Ovary (tissue), 3 donors: ENCODE results near the gene SIK1.
"Not testable (repeated sequence)": the region's sequence is repeated elsewhere in the genome, so short reads cannot be mapped to it uniquely, and the experiment has no call there.

ENCODE experiments used
- CTCF ChIP-seq, 3 donors: fragments of 450-650 bp in 2 of 3; fragments of 200-600 bp in 1 of 3; IDR thresholded peaks; one replicate each; pipeline versions ENCODE4 v1.5.1 to v1.8.0; 2016 to 2022; ENCODE audit warnings: antibody characterized with exemption in 3 of 3, mild to moderate bottlenecking in 1 of 3
- EP300 ChIP-seq: sonication (generic); formaldehyde crosslinking; IDR thresholded peaks from one replicate; pipeline ENCODE4 v1.6.1; 2017; ENCODE audit warnings: antibody characterized with exemption
- POLR2A ChIP-seq: fragments of 450-650 bp; IDR thresholded peaks from one replicate; pipeline ENCODE4 v1.6.1; 2017; ENCODE audit warnings: antibody characterized with exemption, mild to moderate bottlenecking, moderate library complexity
- donor health status: DM: no; HTN: no; CAD: no.

GRCh38 chr21:43451850-43452249 lies 24.9 kb upstream of the SIK1 start:
- not testable (repeated sequence) for TF ChIP-seq POLR2A; CTCF (IDR thresholded peaks at IDR 0.05); EP300
